Panc1 (cell line): Measurements from ENCODE around the gene ETNPPL.

ENCODE experiments used
- CTCF ChIP-seq: fragments of 450-650 bp; IDR thresholded peaks from 2 replicates; pipeline ENCODE4 v1.5.1; 2017; ENCODE audit warnings: mild to moderate bottlenecking
- POLR2AphosphoS5 ChIP-seq: IDR thresholded peaks from 2 replicates; pipeline ENCODE4 v1.6.1; 2012; ENCODE audit warnings: mild to moderate bottlenecking, low read depth, low read length, moderate library complexity
- REST ChIP-seq, 2 experiments: IDR thresholded peaks; 2 replicates each; pipeline ENCODE4 v1.6.1; 2011 to 2012; ENCODE audit warnings: low read depth in 2 of 2, control low read depth in 1 of 2, low read length in 1 of 2, mild to moderate bottlenecking in 1 of 2, moderate library complexity in 1 of 2; ENCODE audit not compliant: insufficient read depth in 1 of 2
- SIN3A ChIP-seq: IDR thresholded peaks from 2 replicates; pipeline ENCODE4 v1.6.1; 2012; ENCODE audit warnings: low read depth, mild to moderate bottlenecking, low read length, moderate library complexity, borderline replicate concordance; ENCODE audit not compliant: insufficient read depth
- TCF7L2 ChIP-seq: IDR thresholded peaks from 2 replicates; pipeline ENCODE4 v1.6.1; 2011; ENCODE audit warnings: mild to moderate bottlenecking, low read depth, low read length, inconsistent platforms

- TF ChIP-seq CTCF (no peak), SIN3A (no peak), POLR2AphosphoS5 (no peak), REST (IDR thresholded peaks at IDR 0.05; ENCODE audit: insufficient read depth in 1 of 2, low read depth in 2 of 2, low read length in 1 of 2) (no peak), TCF7L2 (no peak)
Observed at GRCh38 chr4:108754327-108754726, 8.5 kb downstream of the ETNPPL start.
